Measurements from ENCODE around the gene NPFFR1.
"Not testable (repeated sequence)": the region's sequence is repeated elsewhere in the genome, so short reads cannot be mapped to it uniquely, and the experiment has no call there.

NPFFR1 gene

DNA sequence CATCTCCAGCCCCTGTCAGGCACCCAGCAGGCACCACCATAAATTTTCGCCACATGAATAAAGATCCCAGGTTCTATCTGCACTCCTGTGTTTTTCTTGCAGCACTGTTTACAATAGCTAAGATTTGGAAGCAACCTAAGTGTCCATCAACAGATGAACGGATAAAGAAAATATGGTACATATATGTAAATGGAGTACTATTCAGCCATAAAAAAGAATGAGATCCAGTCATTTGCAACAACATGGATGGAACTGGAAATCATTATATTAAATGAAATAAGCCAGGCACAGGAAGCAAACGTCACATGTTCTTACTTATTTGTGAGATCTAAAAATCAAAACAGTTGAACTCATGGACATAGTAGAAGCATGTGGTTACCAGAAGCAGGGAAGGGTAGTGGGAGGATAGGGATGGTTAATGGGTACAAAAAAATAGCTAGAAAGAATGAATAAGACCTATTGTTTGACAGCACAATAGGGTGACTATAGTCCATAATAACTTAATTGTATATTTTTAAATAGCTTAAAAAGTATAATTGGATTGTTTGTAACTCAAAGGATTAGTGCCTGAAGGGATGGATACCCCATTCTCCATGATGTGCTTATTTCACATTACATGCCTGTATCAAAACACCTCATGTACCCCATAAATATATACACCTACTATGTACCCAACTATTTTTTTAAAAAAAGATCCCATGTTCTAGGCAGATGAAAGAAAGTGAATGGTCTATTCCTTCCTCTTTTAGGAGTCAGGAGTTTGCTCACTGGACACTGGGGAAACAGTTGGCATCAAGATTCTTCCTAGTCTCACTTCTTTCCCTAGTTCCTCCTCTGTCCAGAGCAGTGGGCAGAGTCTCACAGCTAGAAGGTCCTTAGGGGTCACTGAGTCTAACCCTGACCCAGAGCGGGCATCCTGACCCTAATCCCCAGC, 1.0 kb upstream of the NPFFR1 start:
- no peak for DNase-seq

DNA sequence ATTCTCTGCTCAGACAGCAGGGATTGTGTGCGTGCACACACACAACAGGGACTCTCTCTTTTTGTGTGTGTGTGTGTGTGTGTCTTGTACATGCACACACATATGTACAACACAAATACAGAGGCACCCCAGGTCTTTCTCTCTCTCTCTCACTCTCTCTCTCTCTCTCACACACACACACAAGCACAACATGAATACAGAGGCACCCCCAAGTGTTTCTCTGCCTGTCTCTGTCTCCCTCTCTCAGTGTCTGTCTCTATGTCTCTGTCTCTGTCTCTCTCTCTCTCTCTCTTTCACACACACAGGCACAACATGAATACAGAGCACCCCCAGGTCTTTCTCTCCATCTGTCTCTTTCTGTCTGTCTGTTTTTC, 746 bp downstream of the NPFFR1 start:
- DNase-seq: no peak

DNA sequence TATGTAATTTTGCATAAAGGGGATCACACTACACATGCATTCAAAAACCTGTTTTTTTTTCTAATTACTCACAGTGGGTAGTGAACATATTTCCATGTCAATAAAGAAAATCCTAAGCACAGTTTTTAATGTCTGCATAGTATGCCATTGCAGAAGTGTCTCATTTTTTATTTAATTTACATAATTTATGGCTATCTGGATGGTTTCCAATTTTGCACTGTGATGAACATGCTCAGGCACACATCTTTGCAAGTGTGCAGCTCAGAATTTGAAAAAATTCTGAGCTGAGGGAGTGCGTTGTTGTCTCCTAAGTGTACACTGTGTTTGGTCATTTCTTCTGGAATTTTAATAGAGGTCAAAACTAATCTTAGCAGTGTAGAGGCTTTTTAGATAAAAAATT, 2.2 kb downstream of the NPFFR1 start:
- no peak for DNase-seq

DNA sequence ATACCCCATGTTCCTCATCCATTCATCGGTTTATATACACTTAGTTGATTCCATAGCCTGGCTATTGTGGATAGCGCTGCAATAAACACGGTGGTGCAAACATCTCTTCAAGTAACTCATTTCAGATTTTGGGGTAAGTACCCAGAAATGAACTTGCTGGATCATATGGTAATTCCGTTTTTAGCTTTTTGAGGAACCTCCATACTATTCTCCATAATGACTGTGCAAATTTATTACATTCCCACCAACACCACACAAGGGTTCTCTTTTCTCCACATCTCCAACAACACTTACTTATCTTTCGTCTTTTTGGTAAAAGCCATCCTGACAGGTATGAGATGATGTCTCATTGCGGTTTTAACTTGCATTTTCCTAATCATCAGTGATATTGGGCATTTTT, 3.7 kb downstream of the NPFFR1 start:
- no peak for DNase-seq

DNA sequence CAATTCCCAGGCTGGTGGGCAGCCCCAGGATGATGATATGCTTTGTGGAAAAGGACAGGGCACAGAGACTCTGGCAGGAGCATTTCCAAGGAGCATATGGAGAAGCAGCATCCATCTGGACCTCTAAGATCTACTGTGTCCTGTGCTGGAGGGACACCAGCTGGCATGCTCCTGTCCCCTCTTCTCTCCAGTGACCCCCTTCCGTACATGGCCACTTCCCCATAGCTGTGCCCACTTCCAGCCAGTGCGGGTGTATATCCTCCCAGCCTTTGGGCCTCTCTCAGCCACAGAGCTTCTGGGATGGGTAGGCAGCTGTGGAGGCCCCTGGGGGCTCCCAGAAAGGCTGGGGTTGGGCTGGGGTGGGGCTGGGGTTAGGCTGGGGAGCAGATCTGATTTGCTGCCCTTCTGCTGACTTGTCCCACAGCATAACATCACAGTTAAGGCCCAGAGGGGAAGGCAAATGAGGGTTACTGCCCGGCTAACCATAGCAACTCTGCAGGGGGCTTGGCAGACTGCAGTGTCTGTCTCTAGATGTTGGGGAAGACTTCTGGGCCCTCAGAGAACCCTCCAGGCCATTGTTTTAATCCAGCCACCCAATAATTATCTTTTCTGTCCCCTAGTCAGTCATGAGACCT, 6.3 kb downstream of the NPFFR1 start:
- DNase-seq: no peak

DNA sequence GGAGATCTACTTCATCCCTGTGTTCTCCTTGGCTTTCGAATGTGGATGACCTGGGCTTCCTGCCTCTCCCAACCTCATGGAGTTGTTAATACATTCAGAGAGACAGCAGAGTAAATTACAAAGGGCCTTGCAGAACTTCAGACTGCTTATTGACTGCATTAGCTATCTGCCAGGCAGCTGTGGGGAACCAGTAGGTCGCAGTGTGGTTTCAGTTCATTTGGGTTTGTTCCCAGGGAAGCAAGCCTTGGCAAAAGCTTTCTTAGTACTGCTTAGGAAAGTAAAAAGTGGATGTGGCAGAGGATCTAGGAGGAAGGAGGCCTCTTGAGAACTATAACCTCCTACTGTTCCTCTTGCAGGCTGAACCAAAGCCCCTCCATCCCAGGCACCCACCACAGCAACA, 9.2 kb downstream of the NPFFR1 start:
- no peak for DNase-seq

DNA sequence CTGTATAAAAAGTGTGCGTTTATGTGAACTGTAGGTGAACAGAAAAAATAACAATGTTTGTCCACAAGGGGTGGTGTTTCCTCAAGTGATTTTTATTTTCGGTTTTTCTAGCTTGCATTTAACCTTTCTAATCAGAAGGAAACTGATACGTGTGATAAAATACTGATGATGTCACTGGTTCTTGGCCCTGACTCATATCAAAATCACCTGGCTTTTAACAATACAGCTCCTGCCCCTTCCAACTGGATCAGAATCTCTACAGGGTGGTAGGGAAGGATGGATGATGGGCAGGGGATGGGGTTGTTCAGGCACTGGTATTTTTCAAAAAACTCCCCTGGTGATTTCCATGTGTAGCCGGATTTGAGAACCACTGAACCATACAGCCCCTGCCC, 10.9 kb downstream of the NPFFR1 start:
- DNase-seq: peak; percentile 55

DNA sequence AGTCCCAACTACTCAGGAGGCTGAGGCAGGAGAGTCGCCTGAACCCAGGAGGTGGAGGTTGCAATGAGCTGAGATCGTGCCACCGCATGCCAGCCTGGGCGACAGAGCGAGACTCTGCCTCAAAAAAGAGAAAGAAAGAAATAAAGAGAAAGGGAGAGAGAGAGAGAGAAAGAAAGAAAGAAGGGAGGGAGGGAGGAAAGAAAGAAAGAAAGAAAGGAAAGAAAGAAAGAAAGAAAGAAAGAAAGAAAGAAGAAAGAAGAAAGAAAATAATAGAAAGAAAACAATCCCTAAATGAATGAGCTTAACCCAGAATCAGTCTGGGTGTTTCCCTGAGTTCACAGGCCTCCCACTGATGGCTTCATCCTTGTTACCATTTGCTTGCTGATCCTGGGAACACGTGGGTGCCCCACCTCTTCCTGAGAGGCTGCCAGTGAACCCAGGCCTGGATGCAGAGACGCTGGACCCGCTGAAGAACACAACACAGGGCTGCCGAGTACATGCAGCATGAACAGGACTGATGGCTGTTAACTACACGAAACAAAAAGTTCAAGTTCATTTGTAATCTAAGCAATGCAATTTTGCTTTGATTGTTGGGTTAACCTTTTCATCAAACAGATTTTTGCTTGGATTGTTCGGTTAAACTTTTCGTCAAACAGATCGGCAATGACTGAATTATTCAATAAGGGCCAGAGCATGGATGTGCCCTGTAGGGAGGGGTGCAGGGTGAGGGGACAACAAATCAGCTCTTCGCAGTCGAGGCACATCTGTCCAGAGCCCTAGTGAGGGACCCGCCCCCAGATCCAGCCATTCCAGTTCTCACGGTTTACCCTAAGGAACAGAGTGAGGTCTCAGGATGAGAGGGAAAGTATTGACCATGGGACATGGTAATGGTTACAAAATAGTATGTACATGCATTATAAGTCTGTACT, 11.5 kb downstream of the NPFFR1 start:
- no peak for DNase-seq

DNA sequence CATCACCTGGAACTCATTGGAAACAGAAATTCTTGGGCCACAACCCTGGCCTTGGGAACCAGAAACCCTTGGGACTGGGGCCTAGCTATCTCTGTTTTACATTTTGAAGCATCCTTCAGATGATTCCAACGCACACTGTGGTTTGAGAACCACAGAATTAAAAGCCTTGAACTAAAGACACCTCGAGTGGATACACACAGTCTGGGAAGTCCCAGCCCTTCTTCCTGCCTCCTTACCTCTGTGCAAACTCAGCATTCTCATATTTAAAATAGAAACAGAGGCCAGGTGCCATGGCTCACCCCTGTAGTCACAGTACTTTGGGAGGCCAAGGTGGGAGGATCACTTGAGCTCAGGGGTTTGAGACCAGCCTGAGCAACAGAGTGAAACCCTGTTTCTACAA, 12.9 kb downstream of the NPFFR1 start:
- DNase-seq: no peak

DNA sequence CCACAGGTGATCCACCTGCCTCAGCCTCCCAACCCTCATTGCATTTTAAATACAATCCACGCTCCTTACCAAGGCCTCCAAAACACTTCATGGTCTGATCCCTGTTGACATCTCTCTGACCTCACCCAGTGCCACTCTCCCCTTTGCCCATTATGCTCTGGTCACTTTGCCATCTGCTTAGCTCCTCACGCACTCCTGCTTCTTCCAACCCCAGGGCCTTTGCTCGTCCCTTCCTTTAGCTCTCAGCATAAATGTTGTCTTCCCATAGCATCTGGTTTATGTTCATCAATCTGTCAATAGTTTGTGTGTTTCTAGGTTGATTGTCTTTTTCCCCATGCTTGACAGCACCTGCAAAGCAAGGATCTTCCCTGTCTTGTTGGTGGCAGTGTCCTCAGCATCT, 14.1 kb downstream of the NPFFR1 start:
- no peak for DNase-seq

DNA sequence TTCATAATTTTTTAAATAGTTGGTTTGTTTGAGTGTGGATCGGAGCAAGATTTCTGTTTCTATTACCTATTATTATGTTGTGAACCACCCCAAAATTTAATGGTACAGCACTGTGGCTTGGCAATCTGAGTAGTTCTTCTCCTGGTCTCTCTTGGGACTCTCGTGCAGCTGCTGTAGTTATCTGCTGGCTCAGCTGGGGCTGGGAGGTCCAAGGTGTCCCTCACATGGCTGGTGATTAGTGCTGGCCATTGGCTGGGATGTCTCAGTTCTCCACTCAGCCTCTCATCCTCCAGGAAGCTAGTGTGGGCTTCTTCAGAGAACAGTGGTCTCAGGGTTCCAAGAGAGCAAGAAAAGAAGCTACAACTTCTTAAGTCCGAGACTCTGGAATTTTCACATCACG, 15.4 kb downstream of the NPFFR1 start:
- DNase-seq: no peak

DNA sequence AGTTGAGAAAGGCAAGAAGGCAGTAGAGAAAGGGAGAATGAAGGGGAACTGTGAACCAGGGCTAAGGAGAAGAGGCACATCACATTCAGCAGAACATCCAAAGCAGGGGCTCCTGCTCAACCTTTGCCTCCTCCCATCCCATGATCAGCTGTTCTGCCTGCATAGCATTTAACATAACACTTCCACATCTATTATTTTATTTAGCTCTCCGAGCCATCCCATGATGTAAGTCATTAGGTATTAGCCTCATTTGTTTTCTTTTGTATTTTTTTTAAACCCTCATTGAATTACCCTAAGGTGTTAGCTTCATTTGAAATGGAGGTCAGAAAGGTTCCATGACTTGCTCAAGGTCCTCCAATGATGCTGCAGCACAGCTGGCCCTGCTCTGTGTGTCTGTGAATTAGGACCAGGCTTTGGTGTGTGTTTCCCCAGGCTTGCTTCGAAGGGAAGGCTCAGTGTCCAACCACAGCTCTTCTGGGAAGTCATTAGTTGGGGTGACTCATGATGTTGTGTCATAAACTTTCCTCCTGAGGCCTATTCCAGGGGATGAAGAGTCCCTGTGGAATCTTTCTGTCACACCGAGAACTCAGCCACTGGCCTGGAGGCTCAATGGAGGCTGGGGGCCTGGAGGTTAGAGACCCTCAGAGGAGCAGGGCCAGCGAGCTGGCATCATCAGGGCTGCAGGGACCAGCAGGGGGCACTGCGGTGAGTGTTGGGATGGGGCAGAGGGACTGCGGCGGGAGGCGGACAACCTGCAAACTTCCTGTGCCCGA, 16.5 kb downstream of the NPFFR1 start:
- DNase-seq: no peak

DNA sequence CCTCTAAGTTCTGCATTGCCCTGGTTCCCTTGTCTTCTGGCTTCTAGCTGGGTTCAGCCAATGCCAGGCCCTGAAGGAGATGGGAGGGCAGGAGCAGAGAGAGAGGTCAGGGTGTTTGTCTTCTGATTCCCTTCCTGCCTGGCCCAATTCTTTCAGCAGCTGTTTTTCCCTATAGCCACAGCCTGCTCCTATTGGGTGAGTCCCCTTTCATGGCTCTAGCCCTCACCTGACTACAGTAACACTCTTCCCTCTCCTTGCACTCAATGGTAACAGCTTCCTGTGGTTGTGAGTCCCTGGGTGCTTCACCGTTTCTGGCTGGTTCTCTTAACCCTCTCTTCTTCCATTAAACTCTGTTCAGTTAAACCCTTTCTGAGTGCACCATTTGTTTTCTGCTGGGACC, 17.1 kb downstream of the NPFFR1 start:
- no peak for DNase-seq

DNA sequence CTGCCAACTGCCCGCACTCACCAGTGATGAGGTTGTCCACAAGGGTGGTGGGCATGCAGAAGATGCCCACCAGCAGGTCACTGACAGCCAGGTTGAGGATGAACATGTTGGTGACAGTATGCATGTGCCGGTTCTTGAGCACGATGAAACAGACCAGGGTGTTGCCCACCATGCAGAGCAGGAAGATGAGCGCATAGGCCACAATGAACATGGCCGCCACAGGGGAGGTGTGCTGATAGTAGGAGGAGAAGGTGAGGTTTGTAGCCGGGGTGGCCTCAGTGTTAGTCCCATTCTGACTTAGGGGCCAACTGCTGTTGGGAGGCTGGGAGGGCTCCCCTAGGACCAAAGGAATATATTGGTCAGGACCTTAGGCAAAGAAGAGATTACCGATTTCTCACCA, 17.7 kb downstream of the NPFFR1 start:
- no peak for DNase-seq

DNA sequence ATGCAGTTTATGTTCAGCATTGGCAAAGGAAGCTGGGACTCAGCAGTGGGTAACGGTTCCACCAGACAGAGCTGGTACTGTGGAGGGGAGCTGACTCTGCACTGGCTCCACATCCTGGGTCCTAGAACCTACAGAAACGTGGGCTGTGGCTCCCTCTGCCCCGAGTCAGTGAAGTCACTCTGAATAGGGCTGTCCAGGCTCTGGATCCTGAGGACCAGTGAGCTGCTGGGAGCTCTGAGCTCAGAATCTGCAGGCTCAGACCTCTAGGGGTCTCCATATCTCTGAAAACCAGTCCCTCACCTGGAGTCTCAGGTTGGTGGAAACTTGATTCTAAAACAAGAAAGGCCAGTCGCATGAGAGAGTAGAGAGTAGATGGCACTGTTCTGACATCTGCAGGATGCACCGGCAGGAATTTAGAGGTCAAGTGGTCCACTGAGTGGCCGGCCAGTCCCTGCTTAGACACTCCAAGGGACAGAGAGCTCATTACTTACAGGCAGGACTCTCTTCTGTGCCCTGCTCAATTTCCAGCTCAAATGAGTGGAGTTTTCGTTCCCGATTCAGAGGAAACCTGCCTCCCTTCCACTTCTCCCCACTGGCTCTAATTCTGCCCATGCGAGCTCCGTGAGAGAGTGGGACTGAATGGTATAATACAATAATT, 18.6 kb downstream of the NPFFR1 start:
- no peak for DNase-seq

DNA sequence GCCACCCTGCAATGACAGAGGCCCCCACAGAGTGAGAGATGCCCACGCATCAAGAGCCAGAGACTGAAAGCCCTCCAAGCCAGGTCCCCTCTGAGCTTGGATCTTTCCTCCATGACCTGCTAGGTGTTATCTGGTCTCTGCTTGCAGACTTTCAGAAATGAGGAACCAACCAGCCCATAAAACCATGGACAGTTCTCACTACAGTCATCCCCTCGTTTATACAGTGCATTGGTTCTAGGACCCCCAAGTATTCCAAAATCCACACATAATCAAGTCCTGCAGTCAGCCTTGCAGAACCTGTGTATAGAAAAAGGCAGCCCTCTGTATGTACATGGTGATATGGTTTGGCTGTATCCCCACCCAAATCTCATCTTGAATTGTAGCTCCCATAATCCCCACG, 23.1 kb downstream of the NPFFR1 start:
- DNase-seq: no peak

DNA sequence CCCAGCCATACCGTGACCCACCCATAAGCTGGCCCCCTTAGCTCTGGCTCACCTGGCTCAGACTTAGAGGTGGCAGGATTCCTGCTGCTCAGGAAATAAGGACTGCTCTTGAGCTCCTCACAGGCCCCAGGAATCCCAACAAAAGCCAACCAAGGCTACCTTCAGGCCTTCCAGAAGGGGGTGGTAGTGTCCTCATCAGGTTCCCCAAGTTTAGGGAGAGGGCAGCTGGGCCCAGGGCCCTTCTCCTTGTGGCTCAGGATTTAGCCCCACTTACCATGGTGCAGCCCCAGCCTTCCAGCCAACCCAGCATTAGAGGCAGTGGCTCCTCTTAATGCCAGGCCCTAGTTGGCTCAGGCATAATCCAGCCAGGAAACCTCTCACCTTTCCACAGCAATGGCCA, 23.5 kb downstream of the NPFFR1 start:
- DNase-seq: no peak

DNA sequence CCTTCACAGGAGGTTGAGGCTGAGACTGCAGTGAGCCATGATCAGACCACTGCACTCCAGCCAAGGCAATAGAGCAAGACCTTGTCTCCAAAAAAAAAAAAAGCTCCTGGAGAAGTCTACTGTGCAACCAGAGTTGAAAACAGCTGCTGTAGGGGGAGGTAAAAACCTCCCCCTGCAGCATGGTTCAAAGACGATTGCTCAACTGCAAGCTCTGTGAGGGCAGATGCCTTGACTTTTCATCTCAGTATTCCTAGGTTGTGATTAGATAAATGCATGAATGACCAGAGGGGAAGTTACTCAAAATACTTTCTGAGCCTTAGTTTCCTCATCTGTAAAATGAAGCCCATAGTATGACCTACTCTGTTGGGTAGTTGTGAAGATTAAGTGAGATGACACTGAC, 25.6 kb downstream of the NPFFR1 start:
- no peak for DNase-seq

DNA sequence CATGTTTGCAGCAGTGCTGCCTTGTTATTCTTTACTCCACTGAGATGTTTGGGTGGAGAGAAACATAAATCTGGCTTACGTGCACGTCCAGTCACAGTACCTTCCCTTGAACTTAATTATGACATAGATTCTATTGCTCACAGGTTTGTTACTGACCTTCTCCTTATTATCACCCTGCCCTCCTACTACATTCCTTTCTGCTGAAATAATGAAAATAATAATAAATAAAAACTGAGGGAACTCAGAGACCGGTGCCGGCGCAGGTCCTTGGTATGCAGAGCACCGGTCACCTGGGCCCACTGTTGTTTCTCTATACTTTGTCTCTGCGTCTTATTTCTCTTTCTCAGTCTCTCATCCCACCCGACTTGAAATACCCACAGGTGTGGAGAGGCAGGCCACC, 26.0 kb downstream of the NPFFR1 start:
- DNase-seq: not testable (repeated sequence)

DNA sequence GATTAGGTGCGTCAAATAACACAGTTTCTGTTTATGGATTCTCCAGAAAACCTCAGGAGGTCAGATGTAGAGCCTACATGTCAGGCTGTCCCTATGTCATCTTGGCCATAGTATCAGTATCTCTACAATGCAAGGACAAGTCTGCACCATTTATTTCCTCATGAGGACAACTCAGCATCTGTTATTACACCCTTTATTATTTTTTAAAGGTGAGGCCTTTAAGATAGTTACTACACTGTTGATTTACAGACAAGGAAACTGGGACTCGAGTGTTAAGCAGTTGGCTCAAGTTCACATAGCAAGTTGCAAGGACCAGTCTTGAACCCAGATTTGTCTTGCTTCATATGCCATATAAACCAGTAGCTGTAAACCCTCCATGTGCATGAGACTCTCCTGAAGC, 27.3 kb downstream of the NPFFR1 start:
- no peak for DNase-seq

DNA sequence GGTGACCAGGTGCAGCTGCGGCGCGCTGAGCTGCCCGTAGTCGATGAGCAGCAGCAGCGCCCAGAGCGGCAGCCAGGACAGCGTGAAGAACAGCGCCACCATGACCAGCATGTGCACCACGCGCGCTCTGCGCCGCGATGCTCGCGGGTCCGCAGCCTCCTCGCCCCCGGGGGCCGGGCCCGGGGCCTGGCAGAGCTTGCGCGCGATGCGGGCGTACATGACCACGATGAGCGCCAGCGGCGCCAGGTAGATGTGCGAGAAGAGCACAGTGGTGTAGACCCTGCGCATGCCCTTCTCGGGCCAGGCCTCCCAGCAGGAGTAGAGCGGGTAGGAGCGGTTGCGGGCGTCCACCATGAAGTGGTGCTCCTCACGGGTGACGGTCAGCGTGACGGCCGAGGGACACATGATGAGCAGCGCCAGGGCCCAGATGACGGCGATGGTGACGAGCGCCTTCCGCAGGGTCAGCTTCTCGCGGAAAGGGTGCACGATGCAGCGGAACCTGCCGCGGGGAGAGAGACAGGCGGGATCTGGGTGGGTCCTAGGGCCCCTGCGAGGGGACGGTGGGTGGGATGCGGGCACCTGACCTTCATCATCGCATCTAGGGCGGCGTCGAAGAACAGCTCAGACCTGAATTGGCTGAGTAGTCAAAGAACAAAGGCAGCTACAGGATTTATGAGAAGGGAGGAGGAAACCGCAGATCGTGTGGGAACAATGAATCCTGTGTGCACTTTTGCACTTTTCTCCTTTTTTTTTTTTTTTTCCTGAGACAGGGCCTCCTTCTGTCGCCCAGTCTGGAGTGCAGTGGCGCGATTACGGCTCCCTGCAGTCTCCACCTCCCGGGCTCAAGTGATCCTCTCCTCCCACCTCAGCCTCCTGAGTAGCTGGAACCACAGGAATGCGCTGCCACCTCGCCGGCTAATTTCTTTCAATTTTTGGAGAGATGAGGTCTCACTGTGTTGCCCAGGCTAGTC, 28.2 kb downstream of the NPFFR1 start:
- DNase-seq: no peak

All from CD4-positive, alpha-beta T cell treated with Interleukin-12 subunit alpha and Interleukin-12 subunit beta, for 1 hour (primary cell).